HTR-8/SVneo (cell line): ENCODE measurements around the gene NRXN3.
"Not testable (repeated sequence)": the region's sequence is repeated elsewhere in the genome, so short reads cannot be mapped to it uniquely, and the experiment has no call there.

ENCODE experiments used
- DNase-seq: peaks from one replicate; pipeline ENCODE4 v3.0.0; 2011; ENCODE audit warnings: low spot score, mixed read lengths; ENCODE audit not compliant: insufficient read length
- FAIRE-seq: peaks from 2 replicates; lab custom pipeline; 2011; peaks lifted over from hg19 to GRCh38; lab: Jason Lieb, UNC

Gene NRXN3

DNA sequence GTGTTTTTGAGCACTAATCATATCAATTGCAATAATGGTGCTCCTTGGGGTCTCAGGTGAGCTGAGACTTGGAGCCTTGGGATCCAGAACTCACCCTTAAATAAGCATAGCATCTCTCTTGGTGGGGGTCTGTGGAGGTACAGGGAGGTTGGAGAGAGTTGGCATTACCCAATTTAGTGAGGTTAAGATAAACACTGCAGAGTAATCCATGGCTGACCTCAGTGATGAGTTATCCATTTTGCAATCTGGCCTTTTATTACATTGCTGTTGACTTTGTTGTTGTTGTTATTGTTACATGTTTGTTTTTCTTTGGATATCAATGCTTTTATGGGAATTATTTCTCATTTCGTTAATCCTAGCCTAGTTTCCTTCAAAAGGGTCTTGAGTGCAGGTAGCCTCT lies 373.3 kb downstream of the NRXN3 start:
- DNase-seq: no peak
- FAIRE-seq: no peak

- no peak for FAIRE-seq
- DNase-seq: no peak
Observed at GRCh38 chr14:78561074-78561473, 390.9 kb downstream of the NRXN3 start.

- peak; percentile 64 for DNase-seq
- FAIRE-seq: peak; percentile 80
Observed at GRCh38 chr14:78566026-78566858, 396.1 kb downstream of the NRXN3 start.

- FAIRE-seq (no peak), DNase-seq (no peak)
Observed at GRCh38 chr14:78566859-78567172, 396.6 kb downstream of the NRXN3 start.

DNA sequence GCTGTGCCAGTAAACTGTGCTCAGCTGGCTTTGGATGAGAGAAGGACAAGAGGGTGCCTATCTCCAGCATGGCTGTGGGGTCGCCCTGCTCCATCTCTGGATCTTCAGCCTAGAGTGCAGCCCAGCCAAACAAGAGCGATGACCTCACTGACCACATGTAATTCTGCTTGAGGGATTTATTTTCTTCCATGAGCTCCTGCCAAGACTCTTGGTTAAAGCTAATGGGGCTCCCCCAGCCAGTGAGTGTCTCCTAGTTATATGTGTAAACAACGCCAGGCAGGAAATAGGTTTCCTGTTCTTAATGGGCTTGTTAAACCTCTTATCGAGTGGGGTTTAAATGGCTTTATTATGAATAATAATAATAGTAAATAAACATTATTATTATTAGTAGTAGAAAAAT lies 397.2 kb downstream of the NRXN3 start:
- no peak for FAIRE-seq
- no peak for DNase-seq

- not testable (repeated sequence) for FAIRE-seq, DNase-seq
Observed at GRCh38 chr14:78573736-78574135, 403.6 kb downstream of the NRXN3 start.

DNA sequence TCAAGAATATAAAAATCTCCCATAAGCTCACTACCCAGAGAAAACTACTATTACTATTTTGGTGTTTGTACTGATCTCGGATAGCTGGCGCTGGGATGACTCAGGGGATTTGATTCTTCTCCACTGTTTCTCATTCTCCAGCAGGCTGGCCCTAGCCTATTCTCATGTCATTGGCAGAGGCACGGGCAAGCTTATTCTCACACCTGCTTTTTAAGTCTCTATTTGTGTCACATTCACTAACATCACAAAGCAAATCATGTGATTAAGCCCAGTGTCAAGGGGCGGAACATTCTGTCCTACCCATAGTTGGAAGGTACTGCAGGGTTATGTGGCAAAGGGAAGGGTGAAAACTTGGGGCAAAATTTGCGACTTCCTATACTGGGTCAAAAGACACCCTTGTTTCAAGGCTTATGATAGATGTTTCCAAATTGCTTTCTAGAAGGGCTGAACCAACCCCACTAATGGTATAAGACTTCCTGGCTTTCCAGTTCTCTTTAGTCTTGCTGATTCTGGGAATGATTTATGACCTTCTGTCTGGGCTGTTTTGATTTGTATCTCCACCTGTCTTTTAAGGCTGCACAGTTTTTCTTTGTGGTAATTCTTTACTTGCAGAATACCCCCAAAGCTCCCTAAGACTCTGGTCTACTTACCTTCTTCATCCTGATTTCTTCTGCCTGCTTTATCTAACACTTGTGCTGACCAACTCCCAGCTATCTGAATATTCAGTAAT lies 406.4 kb downstream of the NRXN3 start:
- FAIRE-seq (no peak), DNase-seq (no peak)

DNA sequence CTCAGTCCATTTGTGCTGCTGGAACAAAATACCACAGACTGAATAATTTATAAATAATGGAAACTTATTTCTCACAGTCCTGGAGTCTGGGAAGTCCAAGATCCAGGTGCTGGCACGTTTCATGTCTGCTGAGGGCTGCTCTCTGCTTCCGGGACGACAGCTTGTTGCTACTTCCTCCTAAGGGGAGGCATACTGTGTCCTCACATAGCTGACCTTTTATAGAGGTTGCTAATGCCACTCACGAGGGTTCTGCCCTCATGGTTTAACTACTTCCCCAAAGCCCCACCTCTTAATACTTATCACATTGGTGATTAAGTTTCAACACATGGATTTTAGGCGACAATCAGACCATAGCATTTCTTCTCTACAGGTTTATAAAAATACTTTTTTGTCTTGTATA lies 411.1 kb downstream of the NRXN3 start:
- FAIRE-seq (no peak), DNase-seq (no peak)

GRCh38 chr14:78586681-78587080 lies 416.5 kb downstream of the NRXN3 start:
- DNase-seq (no peak), FAIRE-seq (no peak)

GRCh38 chr14:78588906-78589305 lies 418.7 kb downstream of the NRXN3 start:
- FAIRE-seq (no peak), DNase-seq (no peak)

DNA sequence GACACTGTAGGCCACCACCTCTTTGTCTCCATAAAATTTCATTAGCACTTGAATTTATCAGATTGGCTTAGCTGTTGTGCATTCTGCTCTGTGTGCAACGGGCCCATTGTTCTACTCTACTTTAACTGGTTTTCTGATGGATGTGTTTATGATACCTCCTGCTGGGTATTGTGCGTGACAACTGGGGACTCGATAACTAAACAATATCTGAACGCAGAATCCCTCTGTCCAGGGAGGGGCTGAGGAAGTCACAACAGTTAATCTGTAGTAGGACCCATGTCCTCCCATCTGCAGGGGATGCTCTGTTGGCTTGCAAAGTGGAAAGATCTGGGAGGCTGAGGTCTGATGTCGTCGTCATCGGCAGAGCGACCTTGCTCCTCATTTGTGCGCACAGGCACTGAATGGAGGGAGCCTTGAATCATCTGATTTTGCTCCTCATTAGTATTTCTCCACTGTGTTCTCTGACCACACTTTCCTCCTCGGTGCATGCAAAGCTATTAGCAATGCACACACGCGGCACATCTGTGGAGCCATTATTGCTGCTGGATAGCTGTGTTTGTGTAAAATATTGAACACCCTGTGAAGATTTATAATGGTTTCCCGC lies 422.5 kb downstream of the NRXN3 start:
- FAIRE-seq (no peak), DNase-seq (no peak)

- no peak for DNase-seq
- FAIRE-seq: no peak
Observed at GRCh38 chr14:78593949-78594348, 423.8 kb downstream of the NRXN3 start.

DNA sequence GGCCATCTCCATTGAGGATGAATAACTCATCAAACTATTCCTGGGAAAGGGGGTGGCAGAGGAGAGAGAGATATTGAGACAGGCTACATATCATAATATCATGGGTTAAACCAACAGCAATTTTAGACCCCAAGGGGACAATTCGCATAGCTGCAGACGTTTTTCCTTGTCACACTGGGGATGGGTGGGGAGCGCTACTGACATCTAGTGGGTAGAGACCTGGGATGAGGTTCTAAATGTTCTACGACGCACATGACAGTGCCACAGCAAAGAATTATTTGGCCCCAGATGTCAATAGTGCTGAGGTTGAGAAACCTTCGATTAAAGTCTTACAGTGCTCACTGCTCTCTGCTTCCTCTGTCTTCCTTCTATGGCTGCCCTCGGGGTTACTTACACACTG lies 425.6 kb downstream of the NRXN3 start:
- FAIRE-seq (no peak), DNase-seq (no peak)

DNA sequence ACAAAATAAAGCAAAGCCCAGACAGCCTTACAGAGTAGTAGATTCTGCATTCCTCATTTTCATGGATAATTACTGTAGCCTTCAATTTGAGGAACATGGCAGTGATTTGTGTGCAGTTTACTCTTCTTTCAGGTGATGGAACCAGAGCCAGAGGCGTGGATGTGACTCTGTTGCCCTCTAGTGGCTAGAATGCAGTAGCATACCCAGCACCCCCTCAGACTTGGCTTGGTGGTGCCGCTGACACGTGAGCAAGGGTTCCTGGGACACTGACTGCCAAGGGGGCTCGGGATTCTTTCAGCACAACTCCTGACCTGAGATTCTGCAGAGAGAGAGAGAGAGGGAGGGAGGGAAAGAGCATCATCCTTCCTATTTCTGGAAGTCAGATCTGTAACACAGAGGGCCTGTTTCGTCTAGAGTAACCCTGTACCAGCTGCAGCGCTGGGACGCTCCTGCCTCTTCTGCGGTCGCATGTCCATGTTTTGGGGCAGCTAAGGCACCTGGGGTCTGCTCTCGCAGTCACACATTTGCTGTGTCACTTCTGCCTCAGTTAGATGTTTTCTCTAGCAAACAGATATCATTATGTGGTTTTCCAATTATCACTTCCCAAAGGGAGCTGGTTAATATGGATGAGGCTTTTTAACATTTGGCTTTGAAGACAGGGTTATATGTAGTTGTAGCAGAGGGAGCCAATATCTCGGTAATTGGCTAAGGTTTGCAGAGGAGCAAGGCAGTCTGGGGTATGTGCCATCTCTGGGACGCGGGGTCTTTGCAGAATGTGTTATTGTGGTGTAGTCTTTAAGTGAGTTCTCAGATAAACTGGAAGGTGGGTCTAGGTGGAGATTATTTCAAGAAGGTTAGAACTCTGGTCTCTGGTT lies 428.1 kb downstream of the NRXN3 start:
- DNase-seq: peak; percentile 68
- peak; percentile 86 for FAIRE-seq

DNA sequence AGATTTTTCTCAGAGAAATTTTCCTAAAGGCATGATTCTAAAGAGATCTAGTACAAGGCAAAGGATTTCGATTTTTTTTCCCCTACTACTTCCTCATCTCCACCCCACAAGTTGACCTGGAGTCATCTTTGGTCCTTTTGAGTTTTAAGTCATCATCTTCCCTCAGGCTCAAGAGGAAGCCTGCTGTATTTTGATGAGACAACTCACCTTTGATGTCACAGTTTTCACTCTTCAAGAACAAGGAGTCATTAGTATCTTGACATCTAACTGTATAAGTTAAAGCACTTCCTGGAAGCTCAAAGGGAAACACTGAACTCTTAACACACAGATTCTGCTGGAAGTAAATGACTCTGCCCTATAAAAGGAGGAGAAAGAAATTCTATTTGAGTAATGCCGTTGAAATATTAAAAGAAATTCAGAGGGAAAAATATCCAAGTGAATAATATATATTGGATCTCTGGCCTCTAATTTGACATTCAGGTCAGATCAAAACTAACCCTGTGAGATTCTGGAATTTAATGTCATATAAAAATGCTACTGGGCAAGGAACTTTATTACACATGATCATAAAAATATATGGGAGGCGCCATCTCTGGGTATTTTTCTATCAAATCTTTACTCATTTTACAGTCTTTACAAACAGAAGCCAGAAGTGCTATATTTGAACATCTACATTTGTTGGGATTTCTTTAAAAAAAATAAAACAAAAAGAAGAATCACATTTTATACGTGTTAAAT lies 435.0 kb downstream of the NRXN3 start:
- DNase-seq: no peak
- no peak for FAIRE-seq

DNA sequence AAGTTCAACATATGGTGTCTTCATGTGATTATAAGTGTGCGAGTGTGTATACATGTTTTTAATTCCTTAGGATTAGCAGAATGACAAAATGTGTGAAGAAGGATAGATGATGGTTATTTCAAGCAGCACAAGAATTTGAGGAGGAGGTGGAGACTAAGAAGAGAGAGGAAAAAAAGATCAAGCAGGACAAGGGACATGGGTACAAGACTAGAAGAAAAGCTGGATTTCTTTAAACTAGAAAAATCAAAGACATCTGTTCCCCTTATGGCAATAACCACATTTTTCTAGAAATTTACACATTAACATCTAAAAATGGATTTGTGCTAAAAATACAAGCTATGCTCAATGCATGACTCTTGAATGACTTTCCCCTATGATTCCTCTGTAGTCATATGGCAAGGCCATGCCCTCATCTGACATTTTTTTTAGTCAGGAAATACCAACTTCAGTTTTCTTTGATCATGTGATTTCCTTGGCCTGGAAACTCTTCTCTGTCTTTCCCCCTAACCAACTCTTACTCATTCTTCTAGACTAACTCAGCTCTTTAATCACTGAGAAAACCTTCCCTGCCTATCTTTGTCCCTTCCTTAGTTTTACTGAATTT lies 435.8 kb downstream of the NRXN3 start:
- DNase-seq (peak; percentile 6), FAIRE-seq (no peak)

- no peak for FAIRE-seq
- no peak for DNase-seq
Observed at GRCh38 chr14:78608998-78609787, 439.0 kb downstream of the NRXN3 start.

DNA sequence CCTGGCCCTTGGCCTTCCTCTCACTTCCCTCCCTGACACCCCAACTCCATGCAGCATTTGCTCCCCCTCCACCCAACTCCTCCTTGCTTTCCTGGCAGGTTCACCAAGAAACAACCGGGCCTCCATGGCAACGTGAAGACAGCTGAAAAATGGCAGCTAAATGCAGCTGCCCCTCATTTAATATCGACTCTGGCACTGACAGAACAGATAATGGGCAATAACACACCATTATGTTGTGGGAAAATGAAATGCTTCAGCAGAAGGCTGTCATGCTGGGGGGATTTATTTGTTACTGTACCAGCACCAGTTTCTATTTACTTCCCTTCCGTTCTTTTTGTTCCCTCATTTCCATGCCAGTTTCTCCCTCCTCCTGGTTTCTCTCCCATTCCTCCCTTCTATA lies 440.8 kb downstream of the NRXN3 start:
- DNase-seq: no peak
- no peak for FAIRE-seq
